NT2/D1 (cell line): ENCODE results near the gene CUL1.

Experiments
- DNase-seq: peaks from one replicate; pipeline ENCODE4 v3.0.0-alpha.2; 2011; ENCODE audit warnings: low read depth, low spot score
- H3K27me3 ChIP-seq: 2 replicates; pipeline ENCODE4 v1.6.0; 2011; ENCODE audit warnings: mild to moderate bottlenecking; ENCODE audit not compliant: insufficient read length, insufficient read depth
- H3K36me3 ChIP-seq: 2 replicates; pipeline ENCODE4 v1.6.1; 2011; ENCODE audit warnings: mild to moderate bottlenecking, low read length, mixed read lengths; ENCODE audit not compliant: insufficient read depth, insufficient read length
- H3K4me1 ChIP-seq: 2 replicates; pipeline ENCODE4 v1.5.1; 2011; ENCODE audit not compliant: insufficient read depth, insufficient read length
- H3K4me3 ChIP-seq: 2 replicates; pipeline ENCODE4 v1.5.1; 2011; ENCODE audit warnings: low read depth; ENCODE audit not compliant: insufficient read length
- H3K9ac ChIP-seq: 2 replicates; pipeline ENCODE4 v1.6.0; 2011; ENCODE audit warnings: low read depth; ENCODE audit not compliant: insufficient read length
- H3K9me3 ChIP-seq: 2 replicates; pipeline ENCODE4 v1.5.1; 2011; ENCODE audit warnings: mild to moderate bottlenecking, low read length; ENCODE audit not compliant: insufficient read depth
- SUZ12 ChIP-seq: IDR thresholded peaks from 2 replicates; pipeline ENCODE4 v1.6.1; 2011; ENCODE audit not compliant: insufficient read length, insufficient read depth; ENCODE audit errors: extremely low read depth
- YY1 ChIP-seq: IDR thresholded peaks from 2 replicates; pipeline ENCODE4 v1.6.1; 2011; ENCODE audit not compliant: insufficient read length, insufficient read depth
- ZNF274 ChIP-seq: IDR thresholded peaks from 2 replicates; pipeline ENCODE4 v1.6.1; 2011; ENCODE audit warnings: mild to moderate bottlenecking, low read depth, low read length

The CUL1 gene

GRCh38 chr7:148697256-148698006, 1.3 kb upstream of the CUL1 start:
- DNase-seq, result no peak
- no peak for TF ChIP-seq YY1
- TF ChIP-seq ZNF274, result no peak
- TF ChIP-seq SUZ12, result no peak
- Histone ChIP-seq H3K27me3 (no peaks in the 10 kb centered on the region), H3K9ac (peak overlapping the region; percentile 72), H3K4me3 (peak overlapping the region; percentile 75), H3K36me3 (peaks cover under 1% of the 10 kb centered on the region), H3K9me3 (no peaks in the 10 kb centered on the region), H3K4me1 (no peaks in the 10 kb centered on the region)

- Histone ChIP-seq H3K4me3 (peak overlapping the region; percentile 75), H3K27me3 (no peaks in the 10 kb centered on the region), H3K4me1 (no peaks in the 10 kb centered on the region), H3K36me3 (peaks cover 5% of the 10 kb centered on the region), H3K9ac (peak overlapping the region; percentile 72), H3K9me3 (no peaks in the 10 kb centered on the region)
- TF ChIP-seq YY1, result no peak
- no peak for TF ChIP-seq SUZ12
- TF ChIP-seq ZNF274, result no peak
- no peak for DNase-seq
Measured at GRCh38 chr7:148698007-148698396, 701 bp upstream of the CUL1 start.

GRCh38 chr7:148699024-148699781, 500 bp downstream of the CUL1 start:
- peak overlapping the region; percentile 90 for H3K9ac ChIP-seq
- peak overlapping the region; percentile 75 for H3K4me3 ChIP-seq
- H3K4me1 ChIP-seq, result no peaks in the 10 kb centered on the region
- peaks cover 5% of the 10 kb centered on the region for H3K36me3 ChIP-seq
- DNase-seq, result no peak
- H3K27me3 ChIP-seq, result no peaks in the 10 kb centered on the region
- no peaks in the 10 kb centered on the region for H3K9me3 ChIP-seq
- TF ChIP-seq SUZ12 (no peak), YY1 (no peak), ZNF274 (no peak)

- Histone ChIP-seq H3K4me3 (peak overlapping the region; percentile 75), H3K4me1 (no peaks in the 10 kb centered on the region), H3K9me3 (no peaks in the 10 kb centered on the region), H3K9ac (peak overlapping the region; percentile 90), H3K36me3 (peaks cover 5% of the 10 kb centered on the region), H3K27me3 (no peaks in the 10 kb centered on the region)
- TF ChIP-seq ZNF274 (no peak), YY1 (no peak), SUZ12 (no peak)
- no peak for DNase-seq
Measured at GRCh38 chr7:148699782-148700629, 1.3 kb downstream of the CUL1 start.

- no peak for DNase-seq
- peaks cover 5% of the 10 kb centered on the region for H3K36me3 ChIP-seq
- no peaks in the 10 kb centered on the region for H3K4me1 ChIP-seq
- peak overlapping the region; percentile 75 for H3K4me3 ChIP-seq
- no peak for TF ChIP-seq ZNF274
- TF ChIP-seq YY1, result no peak
- TF ChIP-seq SUZ12, result no peak
- no peaks in the 10 kb centered on the region for H3K9me3 ChIP-seq
- peak overlapping the region; percentile 90 for H3K9ac ChIP-seq
- H3K27me3 ChIP-seq, result no peaks in the 10 kb centered on the region
Measured at GRCh38 chr7:148700661-148701064, 2.0 kb downstream of the CUL1 start.

- no peak for TF ChIP-seq YY1
- TF ChIP-seq ZNF274, result no peak
- no peak for TF ChIP-seq SUZ12
- Histone ChIP-seq H3K9me3 (no peaks in the 10 kb centered on the region), H3K27me3 (no peaks in the 10 kb centered on the region), H3K9ac (no peak overlapping the region), H3K4me3 (no peak overlapping the region), H3K36me3 (peaks cover 5% of the 10 kb centered on the region), H3K4me1 (no peaks in the 10 kb centered on the region)
- no peak for DNase-seq
Measured at GRCh38 chr7:148701414-148701813, 2.7 kb downstream of the CUL1 start.
